GM12878 (cell line): ENCODE measurements around the gene MITF. TPM values are rescaled to one million over a fixed set of nuclear protein-coding genes. Genes with fewer than 3 reads are reported as not detected.

Experiments
- ATAC-seq: fragments of 200-7000 bp; cut with Tn5 transposase; 3 replicates; pipeline ENCODE4 v1.9.1; 2020; ENCODE audit warnings: mild to moderate bottlenecking, moderate library complexity
- BruUV-seq: library from RNA; stranded (reverse); fragments of 400-500 nt; replicated peaks from 2 replicates; lab custom pipeline; 2021; lab: Mats Ljungman, UMichigan
- CTCF ChIA-PET: fragments of 300-600 bp; sonication (Branson Sonifier 250); formaldehyde crosslinking; extraction: SDS; loops from one replicate; lab custom pipeline; 2021; ENCODE audit warnings: inconsistent platforms; lab: Yijun Ruan, JAX
- POLR2A ChIA-PET: fragments of 350-600 bp; formaldehyde crosslinking; extraction: SDS; loops from one replicate; lab custom pipeline; 2021; ENCODE audit warnings: inconsistent platforms; lab: Charles Lee
- RAD21 ChIA-PET: fragments of 300-600 bp; sonication (Branson Sonifier 250); formaldehyde crosslinking; loops from one replicate; lab custom pipeline; 2023; ENCODE audit warnings: antibody characterized with exemption; ENCODE audit not compliant: unreplicated experiment; lab: Charles Lee
- SMC1A ChIA-PET: fragments of 300-600 bp; sonication (Branson Sonifier 250); formaldehyde crosslinking; loops from one replicate; lab custom pipeline; 2023; ENCODE audit not compliant: unreplicated experiment, uncharacterized antibody; lab: Charles Lee
- DNase-seq: peaks from one replicate; pipeline ENCODE4 v3.0.0-alpha.2; 2011; ENCODE audit warnings: low read depth, low spot score
- FAIRE-seq: peaks from 3 replicates; lab custom pipeline; 2011; peaks lifted over from hg19 to GRCh38; lab: Jason Lieb, UNC
- H2AFZ ChIP-seq: 2 replicates; pipeline ENCODE4 v1.6.0; 2011; ENCODE audit warnings: low read depth, low read length, control low read depth; ENCODE audit not compliant: control insufficient read depth
- H3K27ac ChIP-seq: 2 replicates; pipeline ENCODE4 v1.5.1; 2011; ENCODE audit warnings: control low read depth; ENCODE audit not compliant: control insufficient read depth, insufficient read depth
- H3K27me3 ChIP-seq, 2 experiments: replicated peaks in 1 of 2; 2 replicates each; pipeline versions ENCODE4 v1.6.0 to v1.6.1; 2011; ENCODE audit warnings: low read length in 1 of 2; ENCODE audit not compliant: control insufficient read depth in 2 of 2, insufficient read depth in 2 of 2
- H3K36me3 ChIP-seq, 2 experiments: 2 replicates each; pipeline ENCODE4 v1.5.1; 2011; ENCODE audit warnings: low read length in 1 of 2; ENCODE audit not compliant: control insufficient read depth in 2 of 2, insufficient read depth in 2 of 2
- H3K4me1 ChIP-seq: 2 replicates; pipeline ENCODE4 v1.6.1; 2011; ENCODE audit warnings: mild to moderate bottlenecking, low read length, moderate library complexity, mixed read lengths; ENCODE audit not compliant: control insufficient read depth, insufficient read depth
- H3K4me2 ChIP-seq: 2 replicates; pipeline ENCODE4 v1.6.0; 2011; ENCODE audit warnings: control low read depth; ENCODE audit not compliant: control insufficient read depth, insufficient read depth
- H3K4me3 ChIP-seq: fragments of 200-600 bp; sonication (generic); 2 replicates; pipeline ENCODE4 v1.5.1; 2016
- H3K79me2 ChIP-seq: 2 replicates; pipeline ENCODE4 v1.6.0; 2011; ENCODE audit warnings: low read length; ENCODE audit not compliant: control insufficient read depth, insufficient read depth
- H3K9ac ChIP-seq: 2 replicates; pipeline ENCODE4 v1.8.0; 2011; ENCODE audit warnings: low read length, control low read depth, mixed read lengths; ENCODE audit not compliant: control insufficient read depth, insufficient read depth
- H3K9me3 ChIP-seq: replicated peaks from 3 replicates; pipeline ENCODE4 v1.5.1; 2011; ENCODE audit warnings: mild to moderate bottlenecking, low read length; ENCODE audit not compliant: control insufficient read depth, insufficient read depth
- H4K20me1 ChIP-seq: 2 replicates; pipeline ENCODE4 v1.6.0; 2011; ENCODE audit not compliant: control insufficient read depth, insufficient read depth
- BACH1 ChIP-seq: fragments of 450-650 bp; IDR thresholded peaks from 2 replicates; pipeline ENCODE4 v1.6.1; 2017; ENCODE audit warnings: mild to moderate bottlenecking, borderline replicate concordance
- E2F8 ChIP-seq: fragments of 450-650 bp; IDR thresholded peaks from 2 replicates; pipeline ENCODE4 v1.6.1; 2018; ENCODE audit warnings: mild to moderate bottlenecking, low read depth, moderate library complexity; ENCODE audit not compliant: partially characterized antibody
- HDAC2 ChIP-seq: fragments of 200-600 bp; sonication (generic); IDR thresholded peaks from 2 replicates; pipeline ENCODE4 v1.6.1; 2017
- NFXL1 ChIP-seq: fragments of 450-650 bp; IDR thresholded peaks from 2 replicates; pipeline ENCODE4 v1.6.1; 2017; ENCODE audit warnings: antibody characterized with exemption, mild to moderate bottlenecking, borderline replicate concordance
- NKRF ChIP-seq: fragments of 450-650 bp; conservative IDR thresholded peaks from 2 replicates; pipeline ENCODE4 v1.6.1; 2017; ENCODE audit warnings: mild to moderate bottlenecking, moderate library complexity
- NR2C1 ChIP-seq: fragments of 450-650 bp; IDR thresholded peaks from 2 replicates; pipeline ENCODE4 v1.6.1; 2017; ENCODE audit warnings: antibody characterized with exemption, mild to moderate bottlenecking, moderate library complexity
- SMC3 ChIP-seq: IDR thresholded peaks from 2 replicates; pipeline ENCODE4 v1.6.1; 2011; ENCODE audit warnings: low read length, improper control_type of control experiment, borderline replicate concordance
- WRNIP1 ChIP-seq: IDR thresholded peaks from 2 replicates; pipeline ENCODE4 v1.6.1; 2011; ENCODE audit warnings: low read depth, low read length, improper control_type of control experiment, borderline replicate concordance
- ZBTB11 ChIP-seq: fragments of 450-650 bp; formaldehyde crosslinking; IDR thresholded peaks from 2 replicates; pipeline ENCODE4 v1.5.0; 2022; ENCODE audit warnings: mild to moderate bottlenecking, missing genetic modification characterization
- ZNF207 ChIP-seq: fragments of 450-650 bp; IDR thresholded peaks from 2 replicates; pipeline ENCODE4 v1.6.1; 2014; ENCODE audit warnings: antibody characterized with exemption, mild to moderate bottlenecking, borderline replicate concordance
- ZSCAN29 ChIP-seq: fragments of 450-650 bp; IDR thresholded peaks from 2 replicates; pipeline ENCODE4 v1.6.1; 2017; ENCODE audit warnings: mild to moderate bottlenecking, moderate library complexity
- WGBS: methylation state at CpG from one replicate; pipeline ENCODE4 v1.1.6; 2016; ENCODE audit warnings: low lambda C conversion rate; ENCODE audit not compliant: insufficient replicate concordance, insufficient coverage; ENCODE audit errors: missing lambda C conversion rate; 5-methylcytosine and 5-hydroxymethylcytosine counted together
- in situ Hi-C: fragments of 300-500 bp; cut with MboI; formaldehyde crosslinking; loops from 9 replicates; pipeline ENCODE4 v1.14.3; 2018; ENCODE audit warnings: mixed read lengths
- intact Hi-C: fragments of 100-400 bp; cut with micrococcal nuclease; formaldehyde crosslinking; loops from one replicate; pipeline ENCODE4 v1.14.2; 2022; ENCODE audit not compliant: unreplicated experiment
- polyA plus RNA-seq, 11 experiments: library from polyadenylated mRNA; depleted of rRNA in 4 of 11; unstranded in 6 of 11; stranded (reverse) in 5 of 11; fragments of >200 nt; fragmentation: Nextera tagmentation in 4 of 11; fragmentation: Illumina TruSeq in 1 of 11; extraction: Ambion mirVana in 4 of 11; extraction: Trizol in 1 of 11; gene quantifications; 1 replicate in 1 of 11; 2 replicates in 10 of 11; pipeline versions ENCODE4 v1.2.1 to v1.2.3, GENCODE V29; 2011 to 2016; ENCODE audit warnings: inconsistent platforms in 2 of 11, missing spikeins in 2 of 11, low read depth in 1 of 11
- total RNA-seq, 4 experiments: library from RNA; depleted of rRNA in 3 of 4; stranded (reverse); fragments of >200 nt in 3 of 4; fragmentation: Illumina TruSeq in 1 of 4; extraction: Trizol in 1 of 4; gene quantifications; 2 replicates each; pipeline versions ENCODE4 v1.2.1 to v1.2.3, GENCODE V29; 2013 to 2021

The MITF gene
- total and polyA plus RNA-seq, 10 of the 15 experiments (the other 5 are each of a cell fraction or from before 2014, with no cell fraction given) = under 0.01 to 0.90 (median 0.06) TPM; not detected in 3

GRCh38 chr3:69967156-69967555 is 227.9 kb downstream of the MITF start (continued):
- no peak for TF ChIP-seq E2F8
- TF ChIP-seq SMC3 = no peak
- no peak for TF ChIP-seq ZBTB11 (CRISPR knock-in tag)

GRCh38 chr3:69970827-69971226 is 231.6 kb downstream of the MITF start:
- no peaks in the 10 kb centered on the region for H3K4me1 ChIP-seq
- POLR2A ChIA-PET = no interaction called here
- H3K79me2 ChIP-seq = no peaks in the 10 kb centered on the region
- 48% methylated on average over 5 of the region's 5 CpGs for WGBS
- no peak for FAIRE-seq
- no peaks in the 10 kb centered on the region for H3K36me3 ChIP-seq
- CTCF ChIA-PET = interaction anchor here (1.5 kb wide), 1 partner anchor 23 kb away, joined by 5 read pairs; no protein-coding TSS in a partner anchor
- no peak for ATAC-seq
- no peak for DNase-seq
- no peak overlapping the region for H3K27ac ChIP-seq
- H3K9ac ChIP-seq = no peak overlapping the region
- in situ Hi-C loops = no loop called here
- no peak overlapping the region for H3K4me3 ChIP-seq
- H3K27me3 ChIP-seq = no peaks in the 10 kb centered on the region; a peak in 1 of 4 replicates
- intact Hi-C loops = no loop called here
- no peak overlapping the region for H3K4me2 ChIP-seq
- RAD21 ChIA-PET = no interaction called here
- SMC1A ChIA-PET = no interaction called here
- no peaks in the 10 kb centered on the region for H3K9me3 ChIP-seq
- H2AFZ ChIP-seq = no peak overlapping the region
- no peaks in the 10 kb centered on the region for H4K20me1 ChIP-seq
- no TSS peak for BruUV-seq
- TF ChIP-seq WRNIP1 (no peak), HDAC2 (no peak), ZSCAN29 (no peak), NFXL1 (no peak), ZBTB11 (CRISPR knock-in tag) (no peak), ZNF207 (no peak), BACH1 (no peak), NR2C1 (no peak), NKRF (no peak)
